Raji (cell line): Measurements from ENCODE around the gene C16orf46.
A peak's percentile ranks its signal among the peaks of the same experiment; 100 is the strongest.

Experiments used
- POLR2A ChIP-seq: IDR thresholded peaks from 2 replicates; pipeline ENCODE4 v1.6.1; 2011; ENCODE audit warnings: low read depth, low read length, control low read depth; ENCODE audit not compliant: insufficient read depth

Gene C16orf46

GRCh38 chr16:81095653-81095952 lies 18.6 kb upstream of the C16orf46 start:
- TF ChIP-seq POLR2A, result no peak

- no peak for TF ChIP-seq POLR2A
Measured at GRCh38 chr16:81094771-81095251, 17.8 kb upstream of the C16orf46 start.

- no peak for TF ChIP-seq POLR2A
Measured at GRCh38 chr16:81088836-81089235, 11.8 kb upstream of the C16orf46 start.

GRCh38 chr16:81081014-81081413 lies 4.0 kb upstream of the C16orf46 start:
- TF ChIP-seq POLR2A, result no peak

GRCh38 chr16:81080233-81080632 lies 3.2 kb upstream of the C16orf46 start:
- no peak for TF ChIP-seq POLR2A

- peak; percentile 60 for TF ChIP-seq POLR2A
Measured at GRCh38 chr16:81076566-81077075, 417 bp downstream of the C16orf46 start.

- no peak for TF ChIP-seq POLR2A
Measured at GRCh38 chr16:81073560-81074330, 3.3 kb downstream of the C16orf46 start.

- TF ChIP-seq POLR2A, result no peak
Measured at GRCh38 chr16:81071805-81072204, 5.2 kb downstream of the C16orf46 start.

GRCh38 chr16:81070979-81071378 lies 6.1 kb downstream of the C16orf46 start:
- no peak for TF ChIP-seq POLR2A

GRCh38 chr16:81069063-81069462 lies 8.0 kb downstream of the C16orf46 start:
- TF ChIP-seq POLR2A, result no peak

- no peak for TF ChIP-seq POLR2A
Measured at GRCh38 chr16:81067166-81067565, 9.9 kb downstream of the C16orf46 start.

GRCh38 chr16:81066681-81067080 lies 10.4 kb downstream of the C16orf46 start:
- TF ChIP-seq POLR2A, result no peak

GRCh38 chr16:81061871-81062608 lies 15.0 kb downstream of the C16orf46 start:
- TF ChIP-seq POLR2A, result no peak

- no peak for TF ChIP-seq POLR2A
Measured at GRCh38 chr16:81061307-81061640, 15.8 kb downstream of the C16orf46 start.

GRCh38 chr16:81060576-81061306 lies 16.3 kb downstream of the C16orf46 start:
- TF ChIP-seq POLR2A, result no peak

- no peak for TF ChIP-seq POLR2A
Measured at GRCh38 chr16:81053761-81054160, 23.3 kb downstream of the C16orf46 start.
